Upper lobe of left lung (tissue), 4 donors: ENCODE measurements around the gene B2M.
A peak's percentile ranks its signal among the peaks of the same experiment; 100 is the strongest.

ENCODE experiments used
- EP300 ChIP-seq, 4 donors: sonication (generic); formaldehyde crosslinking; IDR thresholded peaks; one replicate each; pipeline ENCODE4 v1.5.1; 2017; ENCODE audit warnings: antibody characterized with exemption in 4 of 4, control low read depth in 2 of 4
- POLR2A ChIP-seq, 4 donors: fragments of 450-650 bp; IDR thresholded peaks; one replicate each; pipeline ENCODE4 v1.5.1; 2016 to 2017; ENCODE audit warnings: antibody characterized with exemption in 4 of 4, mild to moderate bottlenecking in 2 of 4
- POLR2AphosphoS5 ChIP-seq, 2 donors: sonication (generic); formaldehyde crosslinking; IDR thresholded peaks; one replicate each; pipeline ENCODE4 v1.5.1; 2017; ENCODE audit warnings: antibody characterized with exemption in 2 of 2
- TF ChIP-seq, protein P1 (sequence below), 6 experiments: fragments of 450-650 bp in 4 of 6; fragments of 200-600 bp in 2 of 6; sonication (generic) in 2 of 6; IDR thresholded peaks; one replicate each; pipeline ENCODE4 v1.5.1; 2016 to 2019; ENCODE audit warnings: antibody characterized with exemption in 6 of 6

DNA sequence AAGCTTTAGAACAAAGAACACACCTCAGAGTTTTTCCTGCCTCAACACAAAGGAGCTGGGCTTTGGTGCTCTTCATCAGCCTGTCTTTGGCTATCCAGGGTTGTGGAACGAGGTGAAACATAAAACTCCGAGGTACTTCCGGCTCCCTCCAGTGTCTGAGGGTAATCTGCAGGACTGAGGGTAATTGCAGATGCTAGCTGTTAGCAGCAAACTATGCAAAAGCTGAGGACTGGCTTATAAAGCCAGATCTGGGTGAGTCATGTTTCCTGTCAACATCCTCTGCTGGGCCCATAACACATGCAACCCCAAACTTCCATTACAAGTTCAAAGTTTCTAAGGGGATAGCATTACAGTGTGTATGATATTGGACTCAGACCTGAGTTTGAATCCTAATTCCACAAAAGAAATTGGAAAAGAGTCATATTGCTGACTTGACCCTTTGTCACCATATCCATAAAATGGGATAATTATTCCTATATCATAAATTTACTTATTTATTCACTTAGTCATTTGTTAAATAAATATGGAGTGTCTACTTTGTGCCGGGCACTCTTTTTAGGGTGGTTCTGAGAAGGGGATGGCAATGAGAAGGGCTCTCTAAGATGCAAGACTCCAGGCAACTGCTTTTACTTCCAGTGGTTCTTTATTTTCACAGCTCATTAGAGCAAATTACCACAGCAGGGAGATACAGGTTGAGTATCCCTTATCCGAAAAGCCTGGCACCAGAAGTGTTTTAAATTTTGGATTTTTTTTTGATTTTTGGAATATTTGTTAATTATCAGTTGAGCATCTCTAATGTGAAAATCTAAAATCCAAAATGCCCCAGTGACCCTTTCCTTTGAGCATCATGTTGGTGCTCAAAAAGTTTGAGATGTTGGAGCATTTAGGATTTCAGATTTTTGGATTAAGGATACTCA, 15.5 kb downstream of the B2M start:
- TF ChIP-seq, protein P1, sequence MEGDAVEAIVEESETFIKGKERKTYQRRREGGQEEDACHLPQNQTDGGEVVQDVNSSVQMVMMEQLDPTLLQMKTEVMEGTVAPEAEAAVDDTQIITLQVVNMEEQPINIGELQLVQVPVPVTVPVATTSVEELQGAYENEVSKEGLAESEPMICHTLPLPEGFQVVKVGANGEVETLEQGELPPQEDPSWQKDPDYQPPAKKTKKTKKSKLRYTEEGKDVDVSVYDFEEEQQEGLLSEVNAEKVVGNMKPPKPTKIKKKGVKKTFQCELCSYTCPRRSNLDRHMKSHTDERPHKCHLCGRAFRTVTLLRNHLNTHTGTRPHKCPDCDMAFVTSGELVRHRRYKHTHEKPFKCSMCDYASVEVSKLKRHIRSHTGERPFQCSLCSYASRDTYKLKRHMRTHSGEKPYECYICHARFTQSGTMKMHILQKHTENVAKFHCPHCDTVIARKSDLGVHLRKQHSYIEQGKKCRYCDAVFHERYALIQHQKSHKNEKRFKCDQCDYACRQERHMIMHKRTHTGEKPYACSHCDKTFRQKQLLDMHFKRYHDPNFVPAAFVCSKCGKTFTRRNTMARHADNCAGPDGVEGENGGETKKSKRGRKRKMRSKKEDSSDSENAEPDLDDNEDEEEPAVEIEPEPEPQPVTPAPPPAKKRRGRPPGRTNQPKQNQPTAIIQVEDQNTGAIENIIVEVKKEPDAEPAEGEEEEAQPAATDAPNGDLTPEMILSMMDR (IDR thresholded peaks at IDR 0.05): no peak
- peak in 2 of 4 donors; percentile 60 to 68 for TF ChIP-seq EP300 (IDR thresholded peaks at IDR 0.05)
- peak in 2 of 4 donors; percentile 37 to 74 for TF ChIP-seq POLR2A (IDR thresholded peaks at IDR 0.05)
- peak; percentile 82 to 86 for TF ChIP-seq POLR2AphosphoS5 (IDR thresholded peaks at IDR 0.05)
